ENCODE results near the gene ROGDI.

GRCh38 chr16:4777339-4778049 is 24.9 kb downstream of the ROGDI start:
- no peak for TF ChIP-seq POLR2AphosphoS5 (IDR thresholded peaks at IDR 0.05; ENCODE audit: low read depth, low read length)
- no peak for TF ChIP-seq TAF1 (IDR thresholded peaks at IDR 0.05; ENCODE audit: borderline replicate concordance, low read depth, low read length)
- TF ChIP-seq POLR2A (IDR thresholded peaks at IDR 0.05; ENCODE audit: low read depth, low read length) = no peak
